Keratinocyte (primary cell): ENCODE results near the gene ALK. TPM values are rescaled to one million over a fixed set of nuclear protein-coding genes. Genes with fewer than 3 reads are reported as not detected.

Source experiments
- DNase-seq: peaks from one replicate; pipeline ENCODE4 v3.0.0-alpha.2; 2011; ENCODE audit warnings: low read depth, missing footprints, low spot score
- FAIRE-seq: peaks from 2 replicates; lab custom pipeline; 2011; peaks lifted over from hg19 to GRCh38; lab: Jason Lieb, UNC
- H2AFZ ChIP-seq: 2 replicates; pipeline ENCODE4 v1.6.0; 2012; ENCODE audit warnings: low read length, control low read depth, inconsistent platforms; ENCODE audit not compliant: control insufficient read depth
- H3K27ac ChIP-seq: 2 replicates; pipeline ENCODE4 v1.5.1; 2011; ENCODE audit warnings: low read length; ENCODE audit not compliant: control insufficient read depth, insufficient read depth
- H3K27me3 ChIP-seq: 3 replicates; pipeline ENCODE4 v1.6.0; 2011; ENCODE audit warnings: low read length; ENCODE audit not compliant: control insufficient read depth, insufficient read depth; ENCODE audit errors: extremely low read depth
- H3K36me3 ChIP-seq, 2 experiments: 2 replicates in 1 of 2; 3 replicates in 1 of 2; pipeline ENCODE4 v1.5.1; 2011; ENCODE audit warnings: low read length in 2 of 2, mild to moderate bottlenecking in 1 of 2; ENCODE audit not compliant: control insufficient read depth in 2 of 2, insufficient read depth in 2 of 2; ENCODE audit errors: extremely low read depth in 1 of 2
- H3K4me1 ChIP-seq: 3 replicates; pipeline ENCODE4 v1.5.1; 2011; ENCODE audit warnings: low read length; ENCODE audit not compliant: control insufficient read depth, insufficient read depth; ENCODE audit errors: extremely low read depth
- H3K4me2 ChIP-seq: 3 replicates; pipeline ENCODE4 v1.6.0; 2011; ENCODE audit warnings: low read depth, low read length; ENCODE audit not compliant: control insufficient read depth, insufficient read depth; ENCODE audit errors: extremely low read depth
- H3K4me3 ChIP-seq, 3 experiments: fragments of 200-600 bp in 1 of 3; sonication (generic) in 1 of 3; 2 replicates in 2 of 3; 3 replicates in 1 of 3; pipeline ENCODE4 v1.5.1; 2011 to 2016; ENCODE audit warnings: low read length in 3 of 3, mild to moderate bottlenecking in 3 of 3, control low read depth in 2 of 3, inconsistent platforms in 1 of 3, low read depth in 1 of 3, mixed read lengths in 1 of 3, mixed run types in 1 of 3, moderate library complexity in 1 of 3; ENCODE audit not compliant: control insufficient read depth in 2 of 3, insufficient read depth in 2 of 3; ENCODE audit errors: extremely low read depth in 1 of 3
- H3K79me2 ChIP-seq: 2 replicates; pipeline ENCODE4 v1.6.0; 2012; ENCODE audit warnings: low read length; ENCODE audit not compliant: control insufficient read depth, insufficient read depth
- H3K9ac ChIP-seq: 3 replicates; pipeline ENCODE4 v1.6.0; 2011; ENCODE audit warnings: low read length; ENCODE audit not compliant: control insufficient read depth, insufficient read depth; ENCODE audit errors: extremely low read depth
- H3K9me1 ChIP-seq: 3 replicates; pipeline ENCODE4 v1.6.0; 2011; ENCODE audit warnings: low read length; ENCODE audit not compliant: control insufficient read depth, insufficient read depth; ENCODE audit errors: extremely low read depth
- H3K9me3 ChIP-seq: 2 replicates; pipeline ENCODE4 v1.5.1; 2012; ENCODE audit warnings: low read depth, low read length; ENCODE audit not compliant: control insufficient read depth
- H4K20me1 ChIP-seq: 3 replicates; pipeline ENCODE4 v1.6.0; 2011; ENCODE audit warnings: low read length; ENCODE audit not compliant: control insufficient read depth, insufficient read depth; ENCODE audit errors: extremely low read depth
- EZH2 ChIP-seq: IDR thresholded peaks from one replicate; pipeline ENCODE4 v1.6.1; 2012; ENCODE audit warnings: inconsistent platforms, mild to moderate bottlenecking, low read length, moderate library complexity
- dilution Hi-C: fragments of 300-500 bp; cut with MboI; formaldehyde crosslinking; loops from one replicate; pipeline ENCODE4 v1.7.0; 2020; ENCODE audit warnings: low sequenced_read_pairs; ENCODE audit not compliant: extremely low pct_ligation_motif_present
- polyA plus RNA-seq, 5 experiments: library from polyadenylated mRNA; depleted of rRNA in 3 of 5; stranded (reverse) in 3 of 5; stranded (forward) in 1 of 5; unstranded in 1 of 5; fragments of >200 nt; gene quantifications; 1 replicate in 1 of 5; 2 replicates in 3 of 5; 3 replicates in 1 of 5; pipeline versions ENCODE4 v1.2.1 to v1.2.3, GENCODE V29; 2011 to 2012; ENCODE audit warnings: missing spikeins in 2 of 5, low read depth in 1 of 5, low replicate concordance in 1 of 5
- TF ChIP-seq, protein P1 (sequence below), 3 experiments: IDR thresholded peaks in 1 of 3; conservative IDR thresholded peaks in 1 of 3; optimal IDR thresholded peaks in 1 of 3; 2 replicates in 2 of 3; 3 replicates in 1 of 3; pipeline versions ENCODE3 to v1.5.1; 2011; ENCODE audit warnings: low read length in 3 of 3, mild to moderate bottlenecking in 3 of 3, moderate library complexity in 2 of 3, control low read depth in 1 of 3, inconsistent platforms in 1 of 3; ENCODE audit not compliant: insufficient read depth in 2 of 3; ENCODE audit errors: extremely low read depth in 1 of 3

The ALK gene
- polyA plus RNA-seq, 1 donor (not counting 4 experiments of a cell fraction or from before 2014, with no cell fraction given) = not detected

DNA sequence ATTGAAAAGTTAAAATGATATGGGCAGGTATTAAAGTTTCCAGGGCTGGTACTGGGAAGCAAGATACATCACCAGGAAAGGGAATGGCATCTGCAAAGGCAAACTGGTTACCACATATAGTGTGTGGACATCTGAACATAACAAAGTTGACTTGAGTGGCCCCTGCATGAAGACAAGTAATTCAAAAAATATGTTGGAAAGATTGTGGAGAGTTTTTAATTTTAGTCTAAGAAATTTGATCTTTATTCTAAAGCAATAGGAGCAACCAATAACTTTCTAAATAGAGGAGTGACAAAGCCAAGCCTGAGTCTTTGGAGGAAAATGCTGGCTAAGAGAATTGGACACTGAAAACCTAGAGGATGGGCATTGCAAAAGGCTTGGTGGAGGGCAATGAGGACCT, 278.2 kb downstream of the ALK start:
- no peak for FAIRE-seq

DNA sequence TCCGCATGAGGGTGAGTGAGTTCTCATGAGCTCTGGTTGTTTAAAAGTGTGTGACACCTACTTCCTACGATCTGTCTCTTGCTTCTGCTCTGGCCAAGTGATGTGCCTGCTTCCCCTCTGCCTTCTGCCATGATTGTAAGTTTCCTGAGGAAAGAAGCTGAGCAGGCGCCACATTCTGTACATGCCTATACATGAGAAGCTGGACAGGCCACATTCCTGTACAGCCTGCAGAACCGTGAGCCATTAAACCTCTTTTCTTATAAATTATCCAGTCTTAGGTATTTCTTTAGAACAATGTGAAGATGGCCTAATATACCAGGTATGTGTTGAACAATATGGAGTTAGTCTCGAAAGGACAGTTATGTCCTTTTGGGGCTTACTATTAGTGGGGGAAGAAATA, 281.0 kb downstream of the ALK start:
- H3K4me1 ChIP-seq = peaks cover 21% of the 10 kb centered on the region
- no peaks in the 10 kb centered on the region for H3K9me3 ChIP-seq
- DNase-seq (no peak), FAIRE-seq (peak; percentile 75)
- dilution Hi-C loops = no loop called here
- TF ChIP-seq, protein P1, sequence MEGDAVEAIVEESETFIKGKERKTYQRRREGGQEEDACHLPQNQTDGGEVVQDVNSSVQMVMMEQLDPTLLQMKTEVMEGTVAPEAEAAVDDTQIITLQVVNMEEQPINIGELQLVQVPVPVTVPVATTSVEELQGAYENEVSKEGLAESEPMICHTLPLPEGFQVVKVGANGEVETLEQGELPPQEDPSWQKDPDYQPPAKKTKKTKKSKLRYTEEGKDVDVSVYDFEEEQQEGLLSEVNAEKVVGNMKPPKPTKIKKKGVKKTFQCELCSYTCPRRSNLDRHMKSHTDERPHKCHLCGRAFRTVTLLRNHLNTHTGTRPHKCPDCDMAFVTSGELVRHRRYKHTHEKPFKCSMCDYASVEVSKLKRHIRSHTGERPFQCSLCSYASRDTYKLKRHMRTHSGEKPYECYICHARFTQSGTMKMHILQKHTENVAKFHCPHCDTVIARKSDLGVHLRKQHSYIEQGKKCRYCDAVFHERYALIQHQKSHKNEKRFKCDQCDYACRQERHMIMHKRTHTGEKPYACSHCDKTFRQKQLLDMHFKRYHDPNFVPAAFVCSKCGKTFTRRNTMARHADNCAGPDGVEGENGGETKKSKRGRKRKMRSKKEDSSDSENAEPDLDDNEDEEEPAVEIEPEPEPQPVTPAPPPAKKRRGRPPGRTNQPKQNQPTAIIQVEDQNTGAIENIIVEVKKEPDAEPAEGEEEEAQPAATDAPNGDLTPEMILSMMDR (optimal IDR thresholded peaks at IDR 0.05 in 1 of 3, IDR thresholded peaks at IDR 0.05 in 1 of 3, conservative IDR thresholded peaks at IDR 0.05 in 1 of 3; ENCODE audit: extremely low read depth in 1 of 3, insufficient read depth in 2 of 3, low read length in 3 of 3) = no peak
- TF ChIP-seq EZH2 = no peak
- H2AFZ ChIP-seq = peak overlapping the region; percentile 56
- H4K20me1 ChIP-seq = no peaks in the 10 kb centered on the region
- H3K27me3 ChIP-seq = no peaks in the 10 kb centered on the region
- peak overlapping the region; percentile 45 for H3K4me2 ChIP-seq
- H3K9ac ChIP-seq = no peak overlapping the region
- H3K27ac ChIP-seq = no peak overlapping the region
- H3K9me1 ChIP-seq = no peaks in the 10 kb centered on the region
- H3K4me3 ChIP-seq = no peak overlapping the region
- no peaks in the 10 kb centered on the region for H3K79me2 ChIP-seq
- H3K36me3 ChIP-seq = no peaks in the 10 kb centered on the region

More for the DNA sequence above, 278.2 kb downstream of the ALK start:
- DNase-seq = no peak
- no peaks in the 10 kb centered on the region for H3K9me1 ChIP-seq
- H3K9me3 ChIP-seq = no peaks in the 10 kb centered on the region
- H3K4me1 ChIP-seq = peaks cover 21% of the 10 kb centered on the region
- no peak overlapping the region for H3K4me2 ChIP-seq
- no peak overlapping the region for H3K4me3 ChIP-seq
- no peaks in the 10 kb centered on the region for H3K79me2 ChIP-seq
- no peaks in the 10 kb centered on the region for H3K27me3 ChIP-seq
- H3K27ac ChIP-seq = no peak overlapping the region
- dilution Hi-C loops = no loop called here
- no peaks in the 10 kb centered on the region for H4K20me1 ChIP-seq
- no peaks in the 10 kb centered on the region for H3K36me3 ChIP-seq
- no peak for TF ChIP-seq EZH2
- TF ChIP-seq, protein P1 (optimal IDR thresholded peaks at IDR 0.05 in 1 of 3, IDR thresholded peaks at IDR 0.05 in 1 of 3, conservative IDR thresholded peaks at IDR 0.05 in 1 of 3; ENCODE audit: extremely low read depth in 1 of 3, insufficient read depth in 2 of 3, low read length in 3 of 3) = no peak
- H3K9ac ChIP-seq = no peak overlapping the region
- H2AFZ ChIP-seq = no peak overlapping the region
